HepG2 (cell line): ENCODE data around the gene GSTA5. TPM values are rescaled to one million over a fixed set of nuclear protein-coding genes. Genes with fewer than 3 reads are reported as not detected.

ENCODE experiments used
- ATF2 ChIP-seq: sonication (generic); formaldehyde crosslinking; IDR thresholded peaks from 2 replicates; pipeline ENCODE4 v1.4.0; 2020; ENCODE audit warnings: missing genetic modification reagents
- DR1 ChIP-seq: sonication (generic); formaldehyde crosslinking; IDR thresholded peaks from 2 replicates; pipeline ENCODE4 v1.8.0; 2021; ENCODE audit warnings: mild to moderate bottlenecking, missing genetic modification reagents, inconsistent platforms
- KDM1A ChIP-seq: IDR thresholded peaks from 2 replicates; pipeline ENCODE4 v1.6.1; 2016; ENCODE audit warnings: missing compliant biosample characterization
- MIER3 ChIP-seq: IDR thresholded peaks from 2 replicates; pipeline ENCODE4 v1.6.1; 2016; ENCODE audit warnings: missing compliant biosample characterization, borderline replicate concordance
- MTA3 ChIP-seq: sonication (generic); formaldehyde crosslinking; IDR thresholded peaks from 2 replicates; pipeline ENCODE4 v1.4.0; 2020; ENCODE audit warnings: missing genetic modification reagents
- NCOA2 ChIP-seq: sonication (generic); formaldehyde crosslinking; IDR thresholded peaks from 2 replicates; pipeline ENCODE4 v1.8.0; 2022; ENCODE audit warnings: inconsistent platforms
- PCBP1 ChIP-seq: fragments of 200-400 bp; formaldehyde crosslinking; IDR thresholded peaks from 2 replicates; pipeline ENCODE4 v1.6.1; 2017; ENCODE audit warnings: mild to moderate bottlenecking, low read depth, low read length, borderline replicate concordance
- RFX5 ChIP-seq: IDR thresholded peaks from 2 replicates; pipeline ENCODE4 v1.6.1; 2011; ENCODE audit warnings: low read depth, low read length, improper control_type of control experiment
- YY1 ChIP-seq: IDR thresholded peaks from 2 replicates; pipeline ENCODE4 v1.6.1; 2011; ENCODE audit warnings: low read length, low read depth, moderate library complexity, mild to moderate bottlenecking; ENCODE audit not compliant: insufficient read depth, insufficient replicate concordance
- ZBTB39 ChIP-seq: sonication (generic); formaldehyde crosslinking; IDR thresholded peaks from 2 replicates; pipeline ENCODE4 v1.5.0; 2020; ENCODE audit warnings: missing genetic modification reagents
- ZNF263 ChIP-seq: sonication (generic); formaldehyde crosslinking; IDR thresholded peaks from 2 replicates; pipeline ENCODE4 v1.4.0; 2020; ENCODE audit warnings: missing genetic modification reagents
- polyA plus RNA-seq, 8 experiments: library from polyadenylated mRNA; depleted of rRNA in 3 of 8; stranded (reverse) in 7 of 8; unstranded in 1 of 8; fragments of >200 nt; fragmentation: Illumina TruSeq in 4 of 8; extraction: Trizol in 4 of 8; gene quantifications; 2 replicates each; pipeline versions ENCODE4 v1.2.1 to v1.2.3, GENCODE V29; 2011 to 2016; ENCODE audit warnings: low read depth in 4 of 8, missing spikeins in 1 of 8, mixed read lengths in 1 of 8; ENCODE audit not compliant: insufficient read depth in 1 of 8
- total RNA-seq, 5 experiments: library from RNA; depleted of rRNA; stranded (reverse); fragments of >200 nt; fragmentation: Illumina TruSeq; extraction: Trizol; gene quantifications; 2 replicates each; pipeline ENCODE4 v1.2.3, GENCODE V29; 2016; ENCODE audit warnings: low read depth in 1 of 5
- TF ChIP-seq, protein P1 (sequence below): sonication (generic); formaldehyde crosslinking; IDR thresholded peaks from 2 replicates; pipeline ENCODE4 v1.8.0; 2022; ENCODE audit warnings: missing genetic modification reagents, mild to moderate bottlenecking, inconsistent platforms, borderline replicate concordance
- TF ChIP-seq, protein P2 (sequence below): sonication (generic); formaldehyde crosslinking; IDR thresholded peaks from 2 replicates; pipeline ENCODE4 v1.5.1; 2020; ENCODE audit warnings: missing genetic modification reagents, mild to moderate bottlenecking, borderline replicate concordance
- TF ChIP-seq, protein P3 (sequence below): sonication (generic); formaldehyde crosslinking; IDR thresholded peaks from 2 replicates; pipeline ENCODE4 v1.5.0; 2020; ENCODE audit warnings: missing genetic modification reagents, mild to moderate bottlenecking, borderline replicate concordance
- TF ChIP-seq, protein P4 (sequence below): sonication (generic); formaldehyde crosslinking; IDR thresholded peaks from 2 replicates; pipeline ENCODE4 v1.5.1; 2020; ENCODE audit warnings: missing genetic modification reagents, mild to moderate bottlenecking, borderline replicate concordance
- TF ChIP-seq, protein P5 (sequence below): sonication (generic); formaldehyde crosslinking; IDR thresholded peaks from 2 replicates; pipeline ENCODE4 v1.8.1; 2023; ENCODE audit warnings: mild to moderate bottlenecking, missing genetic modification reagents

Gene GSTA5
- total and polyA plus RNA-seq, 2 of the 13 experiments (the other 11 are each of a cell fraction or from before 2014, with no cell fraction given) = not detected

GRCh38 chr6:52839124-52840055, 1.2 kb downstream of the GSTA5 start (continued):
- TF ChIP-seq, protein P1, sequence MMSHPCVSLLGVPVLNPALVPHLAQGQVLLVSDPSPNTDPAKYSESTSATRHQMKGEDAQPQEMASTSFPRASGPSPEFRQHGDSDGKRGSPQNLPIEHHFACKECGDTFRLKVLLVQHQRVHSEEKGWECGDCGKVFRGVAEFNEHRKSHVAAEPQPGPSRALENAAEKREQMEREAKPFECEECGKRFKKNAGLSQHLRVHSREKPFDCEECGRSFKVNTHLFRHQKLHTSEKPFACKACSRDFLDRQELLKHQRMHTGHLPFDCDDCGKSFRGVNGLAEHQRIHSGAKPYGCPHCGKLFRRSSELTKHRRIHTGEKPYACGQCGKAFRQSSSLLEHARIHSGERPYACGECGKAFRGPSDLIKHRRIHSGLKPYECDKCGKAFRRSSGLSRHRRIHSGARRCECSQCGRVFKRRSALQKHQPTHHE (CRISPR knock-in tag) = no peak
- TF ChIP-seq PCBP1 (no peak), MTA3 (no peak), ZBTB39 (CRISPR knock-in tag) (no peak), MIER3 (CRISPR knock-in tag) (0 out of 2 replicates have a peak, but pooled peaks have one; percentile 43), ATF2 (peak; percentile 29; the same call in 1 of the 2 replicates), YY1 (no peak), KDM1A (no peak), NCOA2 (CRISPR knock-in tag) (0 out of 2 replicates have a peak, but pooled peaks have one; percentile 25), ZNF263 (CRISPR knock-in tag) (no peak), RFX5 (no peak), DR1 (CRISPR knock-in tag) (no peak; the same call in 1 of the 2 replicates)
- TF ChIP-seq, protein P2, sequence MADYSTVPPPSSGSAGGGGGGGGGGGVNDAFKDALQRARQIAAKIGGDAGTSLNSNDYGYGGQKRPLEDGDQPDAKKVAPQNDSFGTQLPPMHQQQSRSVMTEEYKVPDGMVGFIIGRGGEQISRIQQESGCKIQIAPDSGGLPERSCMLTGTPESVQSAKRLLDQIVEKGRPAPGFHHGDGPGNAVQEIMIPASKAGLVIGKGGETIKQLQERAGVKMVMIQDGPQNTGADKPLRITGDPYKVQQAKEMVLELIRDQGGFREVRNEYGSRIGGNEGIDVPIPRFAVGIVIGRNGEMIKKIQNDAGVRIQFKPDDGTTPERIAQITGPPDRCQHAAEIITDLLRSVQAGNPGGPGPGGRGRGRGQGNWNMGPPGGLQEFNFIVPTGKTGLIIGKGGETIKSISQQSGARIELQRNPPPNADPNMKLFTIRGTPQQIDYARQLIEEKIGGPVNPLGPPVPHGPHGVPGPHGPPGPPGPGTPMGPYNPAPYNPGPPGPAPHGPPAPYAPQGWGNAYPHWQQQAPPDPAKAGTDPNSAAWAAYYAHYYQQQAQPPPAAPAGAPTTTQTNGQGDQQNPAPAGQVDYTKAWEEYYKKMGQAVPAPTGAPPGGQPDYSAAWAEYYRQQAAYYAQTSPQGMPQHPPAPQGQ (CRISPR knock-in tag) = no peak
- TF ChIP-seq, protein P3, sequence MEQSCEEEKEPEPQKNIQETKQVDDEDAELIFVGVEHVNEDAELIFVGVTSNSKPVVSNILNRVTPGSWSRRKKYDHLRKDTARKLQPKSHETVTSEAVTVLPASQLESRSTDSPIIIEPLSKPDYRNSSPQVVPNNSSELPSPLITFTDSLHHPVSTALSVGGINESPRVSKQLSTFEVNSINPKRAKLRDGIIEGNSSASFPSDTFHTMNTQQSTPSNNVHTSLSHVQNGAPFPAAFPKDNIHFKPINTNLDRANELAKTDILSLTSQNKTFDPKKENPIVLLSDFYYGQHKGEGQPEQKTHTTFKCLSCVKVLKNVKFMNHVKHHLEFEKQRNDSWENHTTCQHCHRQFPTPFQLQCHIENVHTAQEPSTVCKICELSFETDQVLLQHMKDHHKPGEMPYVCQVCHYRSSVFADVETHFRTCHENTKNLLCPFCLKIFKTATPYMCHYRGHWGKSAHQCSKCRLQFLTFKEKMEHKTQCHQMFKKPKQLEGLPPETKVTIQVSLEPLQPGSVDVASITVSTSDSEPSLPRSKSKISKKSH = no peak
- TF ChIP-seq, protein P4, sequence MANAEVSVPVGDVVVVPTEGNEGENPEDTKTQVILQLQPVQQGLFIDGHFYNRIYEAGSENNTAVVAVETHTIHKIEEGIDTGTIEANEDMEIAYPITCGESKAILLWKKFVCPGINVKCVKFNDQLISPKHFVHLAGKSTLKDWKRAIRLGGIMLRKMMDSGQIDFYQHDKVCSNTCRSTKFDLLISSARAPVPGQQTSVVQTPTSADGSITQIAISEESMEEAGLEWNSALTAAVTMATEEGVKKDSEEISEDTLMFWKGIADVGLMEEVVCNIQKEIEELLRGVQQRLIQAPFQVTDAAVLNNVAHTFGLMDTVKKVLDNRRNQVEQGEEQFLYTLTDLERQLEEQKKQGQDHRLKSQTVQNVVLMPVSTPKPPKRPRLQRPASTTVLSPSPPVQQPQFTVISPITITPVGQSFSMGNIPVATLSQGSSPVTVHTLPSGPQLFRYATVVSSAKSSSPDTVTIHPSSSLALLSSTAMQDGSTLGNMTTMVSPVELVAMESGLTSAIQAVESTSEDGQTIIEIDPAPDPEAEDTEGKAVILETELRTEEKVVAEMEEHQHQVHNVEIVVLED = 0 out of 2 replicates have a peak, but pooled peaks have one; percentile 23
- TF ChIP-seq, protein P5, sequence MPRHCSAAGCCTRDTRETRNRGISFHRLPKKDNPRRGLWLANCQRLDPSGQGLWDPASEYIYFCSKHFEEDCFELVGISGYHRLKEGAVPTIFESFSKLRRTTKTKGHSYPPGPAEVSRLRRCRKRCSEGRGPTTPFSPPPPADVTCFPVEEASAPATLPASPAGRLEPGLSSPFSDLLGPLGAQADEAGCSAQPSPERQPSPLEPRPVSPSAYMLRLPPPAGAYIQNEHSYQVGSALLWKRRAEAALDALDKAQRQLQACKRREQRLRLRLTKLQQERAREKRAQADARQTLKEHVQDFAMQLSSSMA = 0 out of 2 replicates have a peak, but pooled peaks have one; percentile 35
